Stimulated activated CD8-positive, alpha-beta memory T cell treated with anti-CD3 and anti-CD28 coated beads, Interleukin-7, amount 100 ng/mL, for 24 hours (primary cell): Measurements from ENCODE around the gene TRIP12.
"Not testable (repeated sequence)": the region's sequence is repeated elsewhere in the genome, so short reads cannot be mapped to it uniquely, and the experiment has no call there.

ENCODE experiments used
- DNase-seq: peaks from one replicate; pipeline ENCODE4 v3.0.0-alpha.2; 2020; ENCODE audit warnings: low read depth

Gene TRIP12

GRCh38 chr2:229874647-229875046 lies 47.2 kb downstream of the TRIP12 start:
- no peak for DNase-seq

DNA sequence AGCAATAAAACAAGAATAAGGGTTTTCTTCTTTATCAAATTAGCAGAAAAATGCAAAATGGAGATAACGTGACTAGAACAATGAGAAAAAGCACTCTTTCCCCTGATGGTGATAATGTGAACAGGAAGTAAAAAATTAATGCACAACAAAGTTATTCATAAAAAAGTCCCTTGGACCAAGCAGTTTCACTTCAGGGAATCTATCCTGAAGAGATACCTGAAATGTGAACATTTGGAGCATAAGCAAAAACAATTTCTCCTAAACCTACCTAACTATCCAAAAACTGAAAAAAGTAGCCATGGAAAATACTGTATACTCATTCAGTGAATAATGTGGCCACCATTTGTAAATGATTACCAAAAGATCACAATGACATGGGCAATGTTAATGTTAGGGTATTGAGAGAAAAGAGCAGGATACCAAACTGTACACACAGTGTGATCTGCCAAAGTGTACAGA lies 48.7 kb downstream of the TRIP12 start:
- no peak for DNase-seq

- DNase-seq, result no peak
Measured at GRCh38 chr2:229870903-229871656, 50.7 kb downstream of the TRIP12 start.

DNA sequence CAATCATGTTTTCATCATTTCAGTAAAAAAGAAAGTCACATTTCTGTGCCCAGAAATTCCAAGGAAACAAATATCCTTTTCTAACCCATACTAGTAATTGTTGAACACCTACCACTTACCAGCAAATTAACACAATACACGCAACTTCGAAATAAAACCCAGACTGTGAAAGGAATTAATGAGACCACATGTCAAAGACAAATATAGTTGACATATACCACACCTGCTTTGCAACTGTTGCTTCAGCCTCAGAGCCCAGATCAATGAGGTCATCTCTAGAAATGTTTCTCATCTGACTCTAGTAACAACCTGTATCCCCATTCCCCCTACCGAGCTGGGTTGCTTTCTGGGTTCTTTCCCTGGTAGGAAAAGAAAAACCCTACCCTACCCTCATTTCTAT lies 52.6 kb downstream of the TRIP12 start:
- no peak for DNase-seq

DNA sequence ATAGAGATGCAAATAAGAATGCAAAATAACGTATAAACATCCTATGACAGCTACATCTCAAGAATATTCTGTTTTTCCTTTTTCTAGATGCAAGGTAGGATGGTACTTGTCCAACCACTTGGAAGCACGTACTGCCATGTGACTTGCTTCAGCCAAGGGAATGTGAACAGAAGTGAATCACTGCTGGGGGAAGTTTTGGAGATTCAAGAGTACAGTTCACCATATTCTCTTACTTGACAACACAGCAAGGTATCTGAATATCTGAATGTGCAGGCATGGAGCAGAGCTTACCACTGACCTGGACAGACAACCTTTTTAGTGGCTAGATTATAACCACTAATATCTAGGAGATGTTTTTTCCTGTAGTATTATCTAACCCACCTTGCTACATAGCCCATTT lies 53.0 kb downstream of the TRIP12 start:
- no peak for DNase-seq

- no peak for DNase-seq
Measured at GRCh38 chr2:229865033-229865432, 56.8 kb downstream of the TRIP12 start.

DNA sequence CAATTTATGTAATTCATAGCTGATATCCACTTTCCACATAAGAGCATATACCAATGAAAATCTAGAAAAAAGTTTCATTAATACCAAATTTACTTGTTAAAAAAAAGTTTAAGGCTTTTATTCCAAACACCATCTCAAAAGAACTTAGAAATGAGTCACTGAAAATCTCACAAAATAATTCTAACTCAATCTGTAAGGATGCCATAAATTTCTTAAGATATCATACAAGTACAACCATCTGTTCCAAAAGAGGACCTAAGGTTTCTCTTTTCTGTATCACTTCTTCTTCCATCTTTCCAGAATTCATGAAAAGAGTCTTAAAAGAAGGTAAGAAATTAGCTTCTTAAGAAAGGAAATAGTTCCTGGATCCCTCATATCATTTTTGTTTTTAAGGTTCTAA lies 60.4 kb downstream of the TRIP12 start:
- DNase-seq, result no peak

GRCh38 chr2:229860334-229860733 lies 61.5 kb downstream of the TRIP12 start:
- no peak for DNase-seq

- no peak for DNase-seq
Measured at GRCh38 chr2:229858351-229858750, 63.5 kb downstream of the TRIP12 start.

- no peak for DNase-seq
Measured at GRCh38 chr2:229857634-229858033, 64.2 kb downstream of the TRIP12 start.

DNA sequence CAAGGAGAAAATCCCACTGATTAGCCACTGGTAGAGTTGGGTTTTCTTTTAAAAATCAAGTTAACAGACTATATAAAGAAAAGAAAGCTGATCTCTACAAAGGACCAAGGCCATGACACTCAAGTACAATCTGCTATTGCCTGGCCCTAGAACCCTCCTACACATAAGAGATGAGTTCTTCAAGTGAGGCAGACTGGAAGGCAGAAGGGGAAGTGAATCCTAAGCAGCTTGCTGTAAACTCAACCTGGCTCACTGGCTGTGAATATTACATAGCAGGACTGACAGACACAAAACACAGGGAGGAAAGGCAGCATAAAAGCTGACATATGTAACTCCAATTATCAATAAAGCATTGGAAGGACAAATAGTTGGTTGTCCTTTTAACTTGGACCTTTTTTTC lies 65.4 kb downstream of the TRIP12 start:
- no peak for DNase-seq

GRCh38 chr2:229855116-229855515 lies 66.7 kb downstream of the TRIP12 start:
- DNase-seq, result no peak

DNA sequence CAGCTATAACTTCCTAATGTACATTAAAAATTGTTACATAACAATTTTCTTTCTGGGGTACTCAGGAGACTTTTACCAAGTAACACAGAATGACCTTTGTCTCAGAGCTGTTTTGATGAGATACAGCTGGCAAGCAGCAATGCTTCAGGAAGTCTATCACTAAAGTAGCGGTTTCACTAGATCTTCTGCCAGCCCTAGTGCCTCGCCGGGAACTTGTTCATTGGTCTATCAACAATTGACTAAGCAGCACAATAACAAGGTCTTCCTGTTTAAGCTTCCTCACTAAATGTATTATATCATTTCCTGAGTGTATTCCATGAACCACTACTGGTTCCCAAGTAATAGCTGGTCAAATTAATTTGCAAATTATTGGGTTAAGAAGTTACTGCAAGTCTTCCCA lies 69.2 kb downstream of the TRIP12 start:
- no peak for DNase-seq

DNA sequence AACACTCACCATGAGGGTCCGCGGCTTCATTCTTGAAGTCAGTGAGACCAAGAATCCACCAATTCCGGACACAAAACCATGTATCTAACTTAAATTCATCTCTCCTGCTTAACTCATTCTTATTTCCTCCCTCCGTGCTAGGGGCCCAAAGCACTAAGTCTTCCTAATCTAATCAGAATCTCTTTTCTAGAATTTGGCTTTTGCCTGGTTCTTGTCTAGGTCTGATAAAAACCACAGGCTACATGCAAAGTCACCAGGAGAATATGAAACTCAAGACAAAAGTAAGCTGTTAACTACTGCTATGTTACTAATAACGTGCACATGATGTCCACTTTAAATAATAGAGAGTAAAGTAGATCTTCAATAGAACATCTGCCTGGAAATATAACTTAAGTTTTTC lies 69.9 kb downstream of the TRIP12 start:
- no peak for DNase-seq

GRCh38 chr2:229850355-229851275 lies 71.2 kb downstream of the TRIP12 start:
- DNase-seq, result not testable (repeated sequence)

DNA sequence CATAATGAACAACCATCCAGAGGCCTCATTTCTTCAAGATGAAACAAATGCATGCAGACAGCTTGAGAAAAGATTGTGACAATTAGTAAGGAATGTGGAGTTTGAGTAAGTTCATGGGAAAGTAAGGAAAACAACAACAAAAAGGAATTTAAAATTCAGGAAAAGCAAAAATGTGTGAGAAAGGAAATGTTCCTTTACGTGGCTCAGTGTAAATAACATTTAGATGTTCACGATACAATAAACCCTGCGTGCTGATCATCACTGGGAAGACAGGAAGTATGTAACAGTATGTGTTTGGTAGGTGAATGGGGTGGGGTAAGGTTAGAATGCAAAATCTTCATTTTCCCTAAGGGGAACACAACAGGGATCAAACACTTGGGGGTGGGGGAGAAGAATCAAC lies 72.7 kb downstream of the TRIP12 start:
- no peak for DNase-seq

GRCh38 chr2:229843613-229844012 lies 78.2 kb downstream of the TRIP12 start:
- DNase-seq, result no peak

DNA sequence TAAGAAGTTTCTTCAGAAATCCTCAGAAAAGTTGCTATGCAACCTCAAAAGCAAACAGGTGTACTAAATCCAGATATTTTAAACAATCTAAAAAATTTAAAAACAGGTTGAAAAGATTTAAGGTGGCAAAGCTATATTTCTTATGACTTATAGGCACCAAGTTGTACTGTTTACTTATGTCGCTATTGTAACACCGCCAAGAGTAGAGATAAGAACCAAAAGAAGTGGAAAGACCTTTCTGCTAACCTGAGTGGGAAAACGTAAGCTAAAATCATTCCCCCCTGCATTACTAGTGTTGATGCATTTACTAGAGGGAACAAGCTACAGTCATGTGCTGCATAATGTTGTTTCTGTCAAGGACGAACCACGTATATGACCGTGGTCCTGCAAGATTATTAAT lies 83.1 kb downstream of the TRIP12 start:
- DNase-seq, result no peak

DNA sequence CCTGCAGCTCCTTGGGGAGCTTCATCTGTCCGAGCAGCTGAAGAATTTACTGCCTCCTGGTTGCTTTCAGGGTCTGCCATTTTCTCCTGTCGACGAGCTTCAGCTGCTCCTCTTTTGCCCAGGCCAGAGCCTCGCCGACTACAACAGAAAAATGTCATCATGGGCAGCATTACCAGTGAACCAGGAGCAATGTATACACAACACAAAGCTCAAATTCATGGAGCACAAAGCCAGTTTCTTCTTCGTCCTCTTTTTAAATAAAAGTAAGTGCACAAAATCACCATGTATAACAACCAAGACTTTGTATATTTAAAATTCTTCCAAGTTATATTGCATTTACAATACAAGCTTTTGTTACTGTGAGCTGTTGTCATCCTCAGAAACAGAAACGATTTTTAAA lies 85.0 kb downstream of the TRIP12 start:
- no peak for DNase-seq

GRCh38 chr2:229835596-229836283 lies 86.1 kb downstream of the TRIP12 start:
- no peak for DNase-seq

- not testable (repeated sequence) for DNase-seq
Measured at GRCh38 chr2:229834368-229834767, 87.4 kb downstream of the TRIP12 start.

DNA sequence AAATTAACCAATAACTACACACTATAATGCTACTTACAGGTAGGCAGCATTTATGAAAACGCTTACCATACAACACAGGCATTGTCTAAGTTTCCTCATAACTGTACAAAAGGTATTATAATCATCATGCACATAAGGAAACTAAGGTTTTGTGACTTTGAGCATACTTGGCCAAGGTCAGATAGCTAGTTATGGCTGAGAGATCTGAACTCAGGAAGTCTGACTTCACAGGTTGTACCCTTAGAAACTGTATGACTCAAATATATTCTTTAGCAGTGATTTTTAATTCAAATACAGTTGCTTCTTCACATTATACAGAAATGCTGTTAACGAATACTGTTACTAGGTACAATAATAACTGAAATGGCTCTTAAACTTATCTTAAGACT lies 89.3 kb downstream of the TRIP12 start:
- no peak for DNase-seq
